A673 (cell line): ENCODE results near the gene ARSI. TPM values are rescaled to one million over a fixed set of nuclear protein-coding genes. Genes with fewer than 3 reads are reported as not detected.

ENCODE experiments used
- BruUV-seq: library from RNA; stranded (reverse); fragments of 400-500 nt; replicated peaks from 2 replicates; lab custom pipeline; 2021; lab: Mats Ljungman, UMichigan
- CTCF ChIA-PET: fragments of 300-600 bp; sonication (Branson Sonifier 250); formaldehyde crosslinking; loops from one replicate; lab custom pipeline; 2022; ENCODE audit warnings: antibody characterized with exemption; lab: Charles Lee
- POLR2A ChIA-PET: fragments of 300-600 bp; sonication (Branson Sonifier 250); formaldehyde crosslinking; loops from one replicate; lab custom pipeline; 2022; ENCODE audit warnings: antibody characterized with exemption; ENCODE audit not compliant: low non-redundant PET; lab: Charles Lee
- DNase-seq: peaks from one replicate; pipeline ENCODE4 v3.0.0-alpha.2; 2015; ENCODE audit warnings: low spot score
- H3K27ac ChIP-seq: fragments of 200-600 bp; sonication (generic); 2 replicates; pipeline ENCODE4 v1.5.1; 2016; ENCODE audit warnings: mixed run types, low read depth, mild to moderate bottlenecking, mixed read lengths, antibody characterized with exemption, low read length; ENCODE audit not compliant: poor library complexity, severe bottlenecking
- H3K27me3 ChIP-seq: fragments of 200-600 bp; sonication (generic); replicated peaks from 2 replicates; pipeline ENCODE4 v1.6.1; 2017; ENCODE audit warnings: mixed run types, low read depth, mild to moderate bottlenecking, mixed read lengths, antibody characterized with exemption, low read length; ENCODE audit not compliant: insufficient read depth, poor library complexity
- H3K36me3 ChIP-seq: fragments of 200-600 bp; sonication (generic); 2 replicates; pipeline ENCODE4 v1.6.1; 2016; ENCODE audit warnings: mixed run types, mild to moderate bottlenecking, mixed read lengths, antibody characterized with exemption, low read length; ENCODE audit not compliant: insufficient read depth, poor library complexity, severe bottlenecking
- H3K4me1 ChIP-seq: fragments of 200-600 bp; sonication (generic); 2 replicates; pipeline ENCODE4 v1.6.1; 2017; ENCODE audit warnings: mixed run types, mild to moderate bottlenecking, mixed read lengths, antibody characterized with exemption, low read length; ENCODE audit not compliant: insufficient read depth, poor library complexity, severe bottlenecking
- H3K4me3 ChIP-seq: fragments of 200-600 bp; sonication (generic); 2 replicates; pipeline ENCODE4 v1.5.1; 2016; ENCODE audit warnings: low read depth, mixed run types, mild to moderate bottlenecking, mixed read lengths, low read length; ENCODE audit not compliant: poor library complexity, severe bottlenecking
- H3K9me3 ChIP-seq: fragments of 200-600 bp; sonication (generic); 2 replicates; pipeline ENCODE4 v1.6.1; 2016; ENCODE audit warnings: mixed run types, low read depth, mild to moderate bottlenecking, mixed read lengths, antibody characterized with exemption, low read length; ENCODE audit not compliant: poor library complexity, severe bottlenecking
- EZH2 ChIP-seq: fragments of 200-600 bp; sonication (generic); IDR thresholded peaks from 2 replicates; pipeline ENCODE4 v1.6.1; 2017; ENCODE audit warnings: borderline replicate concordance, low read depth, mild to moderate bottlenecking, mixed read lengths, antibody characterized with exemption, low read length; ENCODE audit not compliant: poor library complexity, severe bottlenecking
- intact Hi-C: fragments of 100-400 bp; cut with micrococcal nuclease; formaldehyde crosslinking; loops from one replicate; pipeline ENCODE4 v1.10.0; 2022; ENCODE audit not compliant: unreplicated experiment
- total RNA-seq: library from RNA; stranded (reverse); gene quantifications from 2 replicates; pipeline ENCODE4 v1.2.3, GENCODE V29; 2021
- TF ChIP-seq, protein P1 (sequence below): fragments of 300-800, 200-600 bp; sonication (generic); conservative IDR thresholded peaks from 2 replicates; pipeline ENCODE4 v1.5.1; 2017; ENCODE audit warnings: low read depth, mild to moderate bottlenecking, antibody characterized with exemption, low read length, moderate library complexity, mixed read lengths

ARSI gene
- total RNA-seq, 1 experiment from 2014 or later = 0.30 TPM

DNA sequence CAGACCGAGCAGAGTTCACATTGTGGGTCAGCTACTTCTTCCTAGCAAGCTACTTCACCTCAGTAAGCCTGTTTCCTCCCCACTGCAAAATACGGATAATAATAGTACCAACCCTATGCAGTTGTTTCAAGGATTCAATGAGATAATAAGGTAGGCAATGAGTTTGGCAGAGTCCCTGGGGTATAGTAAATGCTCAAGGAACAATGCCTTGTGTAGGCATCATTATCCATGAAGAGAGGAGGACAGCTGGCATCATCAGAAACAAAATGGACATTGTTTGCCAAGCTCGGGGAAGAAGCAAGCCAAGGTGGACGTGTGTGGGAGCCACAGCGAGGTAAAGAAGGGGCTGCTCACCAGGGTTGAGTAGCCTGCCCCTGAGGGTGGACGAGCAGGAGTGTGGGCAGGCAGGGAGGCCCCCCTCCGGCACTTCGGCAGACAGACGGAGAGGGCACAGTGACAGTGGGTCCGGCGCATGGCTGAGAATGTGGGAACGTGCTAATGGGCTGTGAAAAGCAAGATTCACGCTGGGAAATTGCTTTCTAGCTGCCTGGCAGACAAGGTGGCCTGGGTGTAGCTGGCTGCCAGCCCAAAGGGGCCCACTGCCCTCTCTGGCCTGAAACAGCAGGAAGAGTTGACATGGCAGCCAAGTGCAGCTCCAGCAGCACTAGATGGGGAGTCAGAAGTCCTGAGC is 23.2 kb downstream of the ARSI start:
- no peak for DNase-seq
- H3K9me3 ChIP-seq = no peaks in the 10 kb centered on the region
- BruUV-seq = no TSS peak
- H3K36me3 ChIP-seq = no peaks in the 10 kb centered on the region
- H3K27ac ChIP-seq = no peak overlapping the region
- TF ChIP-seq EZH2 = no peak
- TF ChIP-seq, protein P1, sequence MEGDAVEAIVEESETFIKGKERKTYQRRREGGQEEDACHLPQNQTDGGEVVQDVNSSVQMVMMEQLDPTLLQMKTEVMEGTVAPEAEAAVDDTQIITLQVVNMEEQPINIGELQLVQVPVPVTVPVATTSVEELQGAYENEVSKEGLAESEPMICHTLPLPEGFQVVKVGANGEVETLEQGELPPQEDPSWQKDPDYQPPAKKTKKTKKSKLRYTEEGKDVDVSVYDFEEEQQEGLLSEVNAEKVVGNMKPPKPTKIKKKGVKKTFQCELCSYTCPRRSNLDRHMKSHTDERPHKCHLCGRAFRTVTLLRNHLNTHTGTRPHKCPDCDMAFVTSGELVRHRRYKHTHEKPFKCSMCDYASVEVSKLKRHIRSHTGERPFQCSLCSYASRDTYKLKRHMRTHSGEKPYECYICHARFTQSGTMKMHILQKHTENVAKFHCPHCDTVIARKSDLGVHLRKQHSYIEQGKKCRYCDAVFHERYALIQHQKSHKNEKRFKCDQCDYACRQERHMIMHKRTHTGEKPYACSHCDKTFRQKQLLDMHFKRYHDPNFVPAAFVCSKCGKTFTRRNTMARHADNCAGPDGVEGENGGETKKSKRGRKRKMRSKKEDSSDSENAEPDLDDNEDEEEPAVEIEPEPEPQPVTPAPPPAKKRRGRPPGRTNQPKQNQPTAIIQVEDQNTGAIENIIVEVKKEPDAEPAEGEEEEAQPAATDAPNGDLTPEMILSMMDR = no peak
- ChIA-PET CTCF (no interaction called here), POLR2A (no interaction called here)
- intact Hi-C loops = no loop called here
- no peak overlapping the region for H3K4me3 ChIP-seq
- H3K27me3 ChIP-seq = no peaks in the 10 kb centered on the region
- peaks cover 5% of the 10 kb centered on the region for H3K4me1 ChIP-seq

DNA sequence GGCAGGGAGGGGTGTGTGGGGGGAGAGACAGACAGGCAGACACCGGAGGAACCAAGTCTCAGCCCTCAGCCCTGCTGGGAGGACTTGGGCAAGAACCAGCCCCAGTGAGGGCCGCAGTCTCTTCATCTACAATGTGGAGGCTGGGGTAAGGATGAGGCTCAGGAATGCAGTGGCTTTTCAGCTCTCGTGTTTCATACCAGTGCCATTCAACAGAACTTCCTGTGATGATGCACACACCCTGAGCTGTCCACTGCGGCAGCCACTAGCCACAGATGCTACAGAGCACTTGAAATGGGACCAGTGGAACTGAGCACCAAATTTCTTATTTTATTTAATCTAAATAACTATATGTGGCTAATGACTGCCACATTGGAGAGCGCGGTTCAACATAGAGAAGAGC is 23.8 kb downstream of the ARSI start:
- peaks cover 5% of the 10 kb centered on the region for H3K4me1 ChIP-seq
- H3K9me3 ChIP-seq = no peaks in the 10 kb centered on the region
- no TSS peak for BruUV-seq
- CTCF ChIA-PET = no interaction called here
- TF ChIP-seq EZH2 = no peak
- TF ChIP-seq, protein P1 = no peak
- POLR2A ChIA-PET = no interaction called here
- no peak overlapping the region for H3K27ac ChIP-seq
- H3K4me3 ChIP-seq = no peak overlapping the region
- intact Hi-C loops = no loop called here
- no peaks in the 10 kb centered on the region for H3K27me3 ChIP-seq
- DNase-seq = no peak
- no peaks in the 10 kb centered on the region for H3K36me3 ChIP-seq

DNA sequence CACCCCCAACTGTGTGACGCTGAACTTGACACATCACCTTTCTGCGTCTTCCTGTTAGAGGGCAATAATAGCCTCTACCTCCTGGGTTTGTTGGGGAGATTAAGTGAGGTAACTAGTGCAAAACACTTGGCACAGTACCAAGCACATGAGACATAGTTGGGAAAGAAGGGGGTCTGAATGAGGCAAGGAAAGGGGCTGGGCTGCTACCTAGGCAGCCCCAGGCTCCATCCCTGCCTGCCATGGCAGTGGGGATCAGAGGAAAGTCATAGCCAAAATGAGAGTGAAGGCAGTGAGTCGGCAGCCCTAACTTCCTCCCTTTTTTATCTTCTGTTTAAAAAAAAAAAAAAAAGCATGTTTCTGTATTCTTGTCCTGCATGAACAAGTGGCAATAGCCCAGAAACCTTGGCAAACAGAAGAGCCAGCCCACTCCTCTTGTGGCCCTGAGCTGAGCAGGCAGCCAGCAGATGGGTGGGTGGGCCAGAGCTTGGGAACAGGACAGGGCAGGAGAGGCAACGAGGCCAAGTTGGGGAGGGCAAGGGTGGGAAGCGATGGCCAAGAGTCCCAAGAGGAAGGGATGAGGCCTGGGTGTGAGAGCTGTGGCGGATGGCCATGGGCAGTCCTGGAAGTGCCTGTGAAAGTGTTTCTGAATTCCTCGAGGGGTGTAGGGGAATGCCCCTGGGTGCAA is 24.5 kb downstream of the ARSI start:
- H3K27ac ChIP-seq = no peak overlapping the region
- intact Hi-C loops = no loop called here
- H3K4me3 ChIP-seq = no peak overlapping the region
- H3K9me3 ChIP-seq = no peaks in the 10 kb centered on the region
- CTCF ChIA-PET = no interaction called here
- no peak for DNase-seq
- H3K4me1 ChIP-seq = peaks cover 5% of the 10 kb centered on the region
- H3K36me3 ChIP-seq = no peaks in the 10 kb centered on the region
- POLR2A ChIA-PET = no interaction called here
- TF ChIP-seq EZH2 = no peak
- TF ChIP-seq, protein P1 = no peak
- H3K27me3 ChIP-seq = no peaks in the 10 kb centered on the region
- BruUV-seq = no TSS peak
